Measurements from ENCODE around the gene RALBP1.
A peak's percentile ranks its signal among the peaks of the same experiment; 100 is the strongest.
"Not testable (repeated sequence)": the region's sequence is repeated elsewhere in the genome, so short reads cannot be mapped to it uniquely, and the experiment has no call there.

RALBP1 gene

GRCh38 chr18:9474983-9475642 lies at the start of gene RALBP1:
RALBP1 (plus strand) TSS chr18:9475513; CDS start chr18:9513046, 37,533 bp downstream.
- DNase-seq (ENCODE audit: low read depth, low spot score), result peak; percentile 100

- no peak for DNase-seq (ENCODE audit: low read depth, low spot score)
Measured at GRCh38 chr18:9426753-9427152, 48.6 kb upstream of the RALBP1 start.

DNA sequence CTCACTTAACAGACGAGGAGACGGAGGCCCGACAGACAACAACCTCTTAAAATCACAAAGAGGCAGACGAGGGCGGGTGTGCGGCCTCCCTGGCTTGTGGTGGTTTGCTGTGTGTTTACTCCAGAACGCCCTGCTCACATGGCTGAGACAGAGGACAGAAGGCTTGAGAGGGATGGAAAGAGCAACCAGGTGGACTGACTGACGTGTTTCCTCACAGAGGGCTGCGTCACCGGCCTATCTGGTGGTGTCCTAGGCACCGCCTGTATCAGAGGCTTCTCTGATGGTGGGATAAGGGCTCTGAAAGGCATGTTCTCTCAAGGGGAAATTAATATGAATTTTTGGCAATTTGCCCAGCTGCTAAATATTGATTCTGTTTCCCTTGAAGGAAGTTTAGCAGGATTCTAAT lies 47.0 kb upstream of the RALBP1 start:
- no peak for DNase-seq (ENCODE audit: low read depth, low spot score)

GRCh38 chr18:9428862-9429661 lies 46.3 kb upstream of the RALBP1 start:
- no peak for DNase-seq (ENCODE audit: low read depth, low spot score)

- no peak for DNase-seq (ENCODE audit: low read depth, low spot score)
Measured at GRCh38 chr18:9429662-9429993, 45.7 kb upstream of the RALBP1 start.

DNA sequence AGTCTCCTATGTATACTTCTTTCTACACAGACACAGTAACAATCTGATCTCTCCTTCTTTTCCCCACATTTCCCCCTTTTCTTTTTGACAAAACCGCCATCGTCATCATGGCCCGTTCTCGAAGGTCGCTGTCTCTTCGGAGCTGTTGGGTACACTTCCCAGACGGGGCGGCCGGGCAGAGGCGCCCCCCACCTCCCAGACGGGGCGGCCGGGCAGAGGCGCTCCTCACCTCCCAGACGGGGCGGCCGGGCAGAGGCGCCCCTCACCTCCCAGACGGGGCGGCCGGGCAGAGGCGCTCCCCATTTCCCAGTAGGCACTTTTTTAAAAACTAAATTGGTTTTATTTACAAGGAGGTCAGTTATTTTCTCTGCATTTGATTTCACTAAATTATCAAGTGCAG lies 45.0 kb upstream of the RALBP1 start:
- not testable (repeated sequence) for DNase-seq (ENCODE audit: low read depth, low spot score)

DNA sequence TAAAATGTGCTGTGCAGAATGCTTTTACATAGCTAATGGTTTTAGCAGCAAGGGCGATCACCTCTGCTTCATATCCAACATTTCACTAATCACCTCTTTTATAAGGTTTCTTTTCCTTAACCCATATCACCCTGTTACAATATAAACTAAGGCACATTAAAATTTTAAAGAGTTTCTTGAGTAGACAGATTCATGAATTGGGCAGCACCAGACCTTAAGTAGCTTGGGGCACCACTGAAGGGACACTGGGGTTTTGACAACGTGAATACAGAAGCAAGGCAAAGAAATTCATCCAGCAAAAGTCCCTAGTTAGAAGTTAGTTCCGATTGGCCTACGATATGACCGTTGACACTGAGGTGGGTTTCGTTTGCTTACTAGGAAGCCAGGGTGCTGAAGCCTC lies 44.0 kb upstream of the RALBP1 start:
- no peak for DNase-seq (ENCODE audit: low read depth, low spot score)

GRCh38 chr18:9433122-9433521 lies 42.2 kb upstream of the RALBP1 start:
- not testable (repeated sequence) for DNase-seq (ENCODE audit: low read depth, low spot score)

DNA sequence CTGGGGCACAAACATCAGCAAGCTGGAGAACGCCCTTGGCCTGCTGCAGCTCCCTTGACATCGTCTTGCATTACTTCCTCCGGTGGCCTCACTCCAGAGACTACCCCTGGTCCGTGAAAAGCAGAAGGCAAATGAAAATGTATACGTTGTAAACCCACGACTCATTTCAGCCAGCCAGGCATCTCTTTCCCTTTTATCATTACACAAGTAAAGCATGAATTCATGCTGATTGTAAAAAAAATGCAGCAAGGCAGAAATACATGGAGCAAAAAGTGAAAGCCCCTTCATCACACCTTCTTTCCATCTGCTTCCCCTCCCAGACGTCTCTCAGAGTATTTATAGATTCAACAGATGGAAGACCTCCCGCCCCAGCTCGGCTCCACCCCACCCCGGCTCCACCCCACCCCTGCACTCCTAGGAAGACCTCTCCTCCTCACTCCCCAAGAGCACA lies 41.6 kb upstream of the RALBP1 start:
- no peak for DNase-seq (ENCODE audit: low read depth, low spot score)

GRCh38 chr18:9434122-9434701 lies 41.1 kb upstream of the RALBP1 start:
- DNase-seq (ENCODE audit: low read depth, low spot score), result no peak

DNA sequence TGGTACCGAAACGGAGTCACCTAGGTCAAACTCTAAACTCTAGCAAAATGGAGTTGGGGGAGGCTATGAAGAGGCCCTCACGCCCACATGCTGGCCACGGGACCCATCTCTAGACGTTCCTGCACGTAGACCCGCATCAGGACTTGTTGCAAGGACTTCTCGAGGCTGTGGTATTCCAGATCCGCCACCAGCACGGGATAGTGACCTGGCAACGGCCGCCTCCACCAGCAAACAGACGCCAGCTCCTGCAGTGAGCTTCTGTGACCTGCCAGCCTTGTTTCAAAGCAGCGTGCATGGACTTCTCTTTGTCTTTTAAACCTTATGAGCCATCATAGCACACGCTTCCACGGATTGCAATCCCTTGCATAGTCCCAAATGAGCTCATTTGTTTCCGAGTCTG lies 40.3 kb upstream of the RALBP1 start:
- DNase-seq (ENCODE audit: low read depth, low spot score), result no peak

DNA sequence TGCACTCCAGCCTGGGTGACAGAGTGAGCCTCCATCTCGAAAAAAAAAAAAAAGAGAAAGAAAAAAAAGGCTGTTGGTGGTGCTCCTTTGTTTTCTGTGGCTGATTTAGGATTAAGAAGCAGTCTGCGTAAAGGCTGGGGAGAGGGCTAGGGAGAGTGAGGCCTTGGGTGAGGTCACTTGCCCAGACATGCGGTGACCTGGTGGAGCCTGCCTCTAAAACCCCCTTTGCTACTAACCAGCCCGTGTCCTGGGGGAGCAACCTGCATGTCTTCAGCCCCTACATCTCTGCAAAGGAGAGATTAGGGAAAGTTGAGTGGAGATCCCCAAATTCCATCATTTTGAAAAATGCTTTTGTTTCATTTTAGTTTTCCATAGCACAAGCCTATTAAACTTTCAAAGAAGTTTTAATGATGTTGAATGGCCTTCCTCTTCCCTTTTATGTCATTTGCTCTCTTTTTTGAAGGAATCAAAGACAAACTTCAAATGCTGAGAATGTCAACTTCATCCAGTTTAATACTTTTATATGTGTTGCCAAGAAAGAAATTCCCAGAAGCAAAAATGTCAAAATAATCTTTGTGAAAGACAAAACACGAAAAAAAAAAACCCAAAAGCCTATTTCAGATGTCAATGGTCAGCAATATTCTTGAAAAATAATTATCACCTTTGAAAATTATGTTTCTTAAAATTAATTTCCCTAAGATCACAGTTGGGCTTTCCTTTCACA lies 38.9 kb upstream of the RALBP1 start:
- no peak for DNase-seq (ENCODE audit: low read depth, low spot score)

- DNase-seq (ENCODE audit: low read depth, low spot score), result no peak
Measured at GRCh38 chr18:9437021-9437437, 38.3 kb upstream of the RALBP1 start.

- DNase-seq (ENCODE audit: low read depth, low spot score), result no peak
Measured at GRCh38 chr18:9437672-9438071, 37.6 kb upstream of the RALBP1 start.

DNA sequence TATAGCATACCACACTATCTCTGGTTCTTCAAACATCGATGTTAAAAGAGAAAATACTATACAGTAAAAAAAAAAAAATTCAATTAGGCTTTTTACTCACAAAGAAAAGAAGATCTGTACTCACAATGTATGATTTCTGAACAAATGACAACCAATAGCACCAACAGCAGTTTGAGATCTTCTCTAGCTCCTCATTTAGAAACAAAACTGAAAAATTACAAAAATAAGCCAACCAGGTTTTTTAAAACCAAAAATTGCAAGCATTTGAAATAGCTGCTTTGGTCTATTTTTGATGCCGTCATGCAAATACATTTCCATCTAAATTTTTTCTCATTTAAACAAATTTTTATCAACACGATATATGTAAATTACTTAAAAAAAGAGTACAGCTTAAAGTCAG lies 34.3 kb upstream of the RALBP1 start:
- DNase-seq (ENCODE audit: low read depth, low spot score), result no peak

- no peak for DNase-seq (ENCODE audit: low read depth, low spot score)
Measured at GRCh38 chr18:9444549-9444948, 30.8 kb upstream of the RALBP1 start.

DNA sequence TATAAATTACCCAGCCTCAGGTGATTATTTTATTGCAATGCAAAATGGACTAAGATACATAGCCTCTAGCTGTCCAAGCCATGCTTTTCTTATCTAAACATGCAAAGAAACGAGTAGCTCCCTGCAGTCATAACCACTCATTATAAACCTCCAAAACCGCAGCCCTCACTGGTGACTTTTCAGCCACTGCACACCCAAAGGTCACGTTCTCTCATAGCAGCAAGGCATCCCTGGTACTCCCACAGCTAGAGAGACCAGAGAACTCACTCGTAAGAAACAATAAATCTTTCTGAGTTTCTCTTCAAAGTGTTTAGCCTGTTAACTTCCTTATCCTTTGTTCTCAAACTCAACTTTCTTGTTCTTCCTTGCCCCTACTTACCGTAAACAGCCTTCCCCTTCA lies 28.5 kb upstream of the RALBP1 start:
- DNase-seq (ENCODE audit: low read depth, low spot score), result no peak

DNA sequence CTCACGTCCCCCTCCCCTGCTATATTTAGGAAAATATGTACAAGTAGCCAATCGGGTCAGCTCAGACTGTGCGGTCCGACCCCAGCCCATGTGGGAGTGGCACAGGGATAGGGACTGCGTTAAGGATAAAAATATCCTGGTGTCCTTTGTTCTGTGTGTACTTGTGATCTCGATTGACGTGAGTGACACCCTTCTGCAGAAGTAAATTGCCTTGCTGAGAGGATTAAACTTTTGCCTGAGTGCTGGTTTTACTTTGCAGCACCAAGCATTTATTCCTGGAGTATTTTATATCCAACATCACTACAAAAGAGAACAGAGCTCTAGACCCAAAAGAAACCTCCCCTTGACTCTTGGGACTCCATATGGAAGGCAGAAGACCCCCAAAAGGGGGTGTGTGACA lies 28.0 kb upstream of the RALBP1 start:
- no peak for DNase-seq (ENCODE audit: low read depth, low spot score)

DNA sequence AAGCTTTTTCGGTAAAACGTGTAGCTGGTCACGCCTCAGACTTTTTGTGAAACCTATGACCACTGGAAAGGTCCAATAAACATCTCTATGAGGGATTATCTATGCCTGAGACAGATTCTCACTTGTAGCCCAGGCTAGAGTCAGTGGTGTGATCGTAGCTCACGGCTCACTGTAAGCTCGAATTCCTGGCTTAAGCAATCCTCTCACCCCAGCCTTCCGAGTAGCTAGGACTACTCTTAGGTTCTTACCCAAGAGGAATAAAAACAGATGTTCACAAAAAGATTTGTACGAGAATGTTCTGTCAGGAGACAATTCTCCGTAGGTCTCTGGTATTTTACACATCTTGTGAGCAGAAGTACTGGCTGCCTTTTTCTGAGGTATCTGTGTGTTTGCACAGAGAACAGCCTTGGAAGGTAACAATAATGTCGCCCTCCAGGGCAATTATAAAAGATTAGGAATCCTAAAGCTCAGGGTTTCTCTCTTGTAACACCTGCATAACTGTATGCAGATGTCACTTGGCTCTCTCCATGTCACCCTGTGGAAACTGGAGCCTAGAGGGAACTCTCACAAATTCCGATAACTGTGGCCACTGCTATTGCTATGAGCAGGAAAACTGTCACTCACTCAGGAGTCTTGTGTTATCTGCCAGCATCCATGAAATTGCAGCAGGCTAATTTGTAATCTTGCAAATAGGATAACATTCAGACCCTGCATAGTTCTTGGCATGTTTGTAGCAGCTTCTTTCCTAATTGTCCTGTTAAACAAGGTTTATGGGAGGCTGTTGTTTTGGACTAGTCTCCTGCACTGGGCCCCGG lies 25.5 kb upstream of the RALBP1 start:
- DNase-seq (ENCODE audit: low read depth, low spot score), result no peak

DNA sequence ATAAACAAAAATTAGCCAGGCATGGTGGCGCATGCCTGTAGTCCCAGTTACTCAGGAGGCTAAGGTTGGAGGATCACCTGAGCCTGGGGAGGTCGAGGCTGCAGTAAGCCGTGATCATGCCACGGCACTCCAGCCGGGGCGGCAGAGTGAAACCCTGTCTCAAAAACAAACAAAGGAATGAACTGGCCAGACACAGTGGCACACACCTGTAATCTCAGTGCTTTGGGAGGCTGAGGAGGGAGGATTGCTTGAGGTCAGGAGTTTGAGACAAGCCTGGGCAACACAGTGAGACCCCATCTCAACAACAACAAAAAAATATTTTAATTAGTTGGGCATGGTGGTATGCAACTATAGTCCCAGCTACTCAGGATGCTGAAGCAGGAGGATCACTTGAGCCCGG lies 24.4 kb upstream of the RALBP1 start:
- not testable (repeated sequence) for DNase-seq (ENCODE audit: low read depth, low spot score)

DNA sequence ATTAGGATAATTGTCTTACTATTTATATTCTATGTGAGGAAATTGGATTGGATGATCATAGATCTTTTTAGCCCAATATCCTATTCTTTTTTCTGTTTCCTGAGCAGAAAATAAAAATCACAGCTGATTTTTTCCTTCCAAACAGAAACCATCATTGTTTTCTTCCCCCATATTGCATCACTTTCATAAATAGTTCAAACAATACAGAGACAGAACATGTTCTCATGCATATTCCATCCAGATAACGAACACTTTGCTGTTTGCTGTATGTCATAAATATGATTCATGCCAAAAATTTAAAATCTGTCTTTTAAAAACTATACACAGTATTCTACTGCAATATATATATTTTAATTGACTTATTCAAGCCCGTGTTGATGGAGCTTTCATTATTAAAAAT lies 22.0 kb upstream of the RALBP1 start:
- DNase-seq (ENCODE audit: low read depth, low spot score), result no peak
